HCT116 (cell line): ENCODE data around the gene SGCA. TPM values are rescaled to one million over a fixed set of nuclear protein-coding genes. Genes with fewer than 3 reads are reported as not detected.

Source experiments
- ATAC-seq: fragments of 200-7000 bp; cut with Tn5 transposase; 2 replicates; pipeline ENCODE4 v1.9.1; 2020; ENCODE audit warnings: mild to moderate bottlenecking, moderate library complexity
- BruUV-seq: library from RNA; stranded (reverse); fragments of 400-500 nt; replicated peaks from 2 replicates; lab custom pipeline; 2021; lab: Mats Ljungman, UMichigan
- CTCF ChIA-PET: fragments of 300-600 bp; sonication (Branson Sonifier 250); formaldehyde crosslinking; loops from one replicate; lab custom pipeline; 2021; ENCODE audit warnings: antibody characterized with exemption; lab: Charles Lee
- POLR2A ChIA-PET: fragments of 300-600, 350-600 bp; sonication (Branson Sonifier 250); formaldehyde crosslinking; loops from one replicate; lab custom pipeline; 2021; ENCODE audit warnings: antibody characterized with exemption; lab: Charles Lee
- RAD21 ChIA-PET, 2 experiments: fragments of 300-600 bp; sonication (Branson Sonifier 250); formaldehyde crosslinking; loops; one replicate each; lab custom pipeline; 2023; ENCODE audit warnings: low total read pairs in 2 of 2; ENCODE audit not compliant: uncharacterized antibody in 2 of 2, unreplicated experiment in 2 of 2, low non-redundant PET in 1 of 2; lab: Charles Lee
- DNase-seq: peaks from one replicate; pipeline ENCODE4 v3.0.0-alpha.2; 2010; ENCODE audit warnings: low read depth, low spot score
- H2AFZ ChIP-seq: fragments of 200-600 bp; shearing (Covaris generic), sonication (generic); 2 replicates; pipeline ENCODE4 v1.6.1; 2017; ENCODE audit warnings: low read depth, mixed run types, mixed read lengths, antibody characterized with exemption, low read length; ENCODE audit not compliant: poor library complexity, severe bottlenecking
- H3K27ac ChIP-seq: 2 replicates; pipeline ENCODE4 v1.5.1; 2012; ENCODE audit warnings: low read depth, low read length
- H3K27me3 ChIP-seq: fragments of 200-600 bp; sonication (generic); 2 replicates; pipeline ENCODE4 v1.6.1; 2016; ENCODE audit warnings: mixed run types, low read length, mixed read lengths; ENCODE audit not compliant: insufficient read depth
- H3K36me3 ChIP-seq, 2 experiments: fragments of 200-500 bp in 1 of 2; fragments of 200-600 bp in 1 of 2; sonication (Bioruptor generic) in 1 of 2; sonication (generic) in 1 of 2; 2 replicates each; pipeline versions ENCODE4 v1.5.1 to v1.6.1; 2014 to 2016; ENCODE audit warnings: low read length in 2 of 2, inconsistent platforms in 1 of 2, mixed read lengths in 1 of 2, mixed run types in 1 of 2; ENCODE audit not compliant: insufficient read depth in 2 of 2, control insufficient read depth in 1 of 2
- H3K4me1 ChIP-seq, 2 experiments: fragments of 200-600 bp in 1 of 2; sonication (generic) in 1 of 2; 2 replicates each; pipeline versions ENCODE4 v1.5.1 to v1.6.1; 2012 to 2017; ENCODE audit warnings: low read length in 2 of 2, inconsistent platforms in 1 of 2, mild to moderate bottlenecking in 1 of 2, mixed read lengths in 1 of 2, mixed run types in 1 of 2, moderate library complexity in 1 of 2; ENCODE audit not compliant: insufficient read depth in 2 of 2, control insufficient read depth in 1 of 2
- H3K4me2 ChIP-seq: fragments of 200-600 bp; sonication (generic); 2 replicates; pipeline ENCODE4 v1.6.1; 2017; ENCODE audit warnings: mixed run types, low read length, mixed read lengths
- H3K4me3 ChIP-seq, 2 experiments: fragments of 200-600 bp in 1 of 2; sonication (generic) in 1 of 2; replicated peaks in 1 of 2; 2 replicates each; pipeline ENCODE4 v1.5.1; 2011 to 2016; ENCODE audit warnings: low read length in 2 of 2, control low read depth in 1 of 2, low read depth in 1 of 2, mild to moderate bottlenecking in 1 of 2, mixed read lengths in 1 of 2, mixed run types in 1 of 2
- H3K79me2 ChIP-seq: fragments of 200-600 bp; sonication (generic); 2 replicates; pipeline ENCODE4 v1.6.1; 2017; ENCODE audit warnings: mild to moderate bottlenecking, mixed run types, low read length, moderate library complexity, mixed read lengths; ENCODE audit not compliant: insufficient read depth
- H3K9ac ChIP-seq: fragments of 200-600 bp; sonication (generic); 2 replicates; pipeline ENCODE4 v1.6.1; 2016; ENCODE audit warnings: low read length, mixed read lengths
- H3K9me2 ChIP-seq: fragments of 200-600 bp; sonication (generic), shearing (Covaris generic); 2 replicates; pipeline ENCODE4 v1.6.1; 2017; ENCODE audit warnings: mixed run types, mild to moderate bottlenecking, moderate library complexity; ENCODE audit not compliant: insufficient read depth
- H3K9me3 ChIP-seq, 2 experiments: fragments of 200-500 bp in 1 of 2; fragments of 200-600 bp in 1 of 2; sonication (Bioruptor generic) in 1 of 2; sonication (generic) in 1 of 2; 2 replicates each; pipeline ENCODE4 v1.6.1; 2014 to 2017; ENCODE audit warnings: low read length in 2 of 2, mixed read lengths in 2 of 2, inconsistent platforms in 1 of 2, low read depth in 1 of 2, mild to moderate bottlenecking in 1 of 2, mixed run types in 1 of 2, moderate library complexity in 1 of 2; ENCODE audit not compliant: control insufficient read depth in 1 of 2, insufficient read depth in 1 of 2
- H4K20me1 ChIP-seq: fragments of 200-600 bp; sonication (generic), shearing (Covaris generic); 2 replicates; pipeline ENCODE4 v1.6.1; 2017; ENCODE audit warnings: mixed run types, mild to moderate bottlenecking, moderate library complexity; ENCODE audit not compliant: insufficient read depth
- CEBPB ChIP-seq: IDR thresholded peaks from 2 replicates; pipeline ENCODE4 v1.6.1; 2012; ENCODE audit warnings: low read depth
- EGR1 ChIP-seq: IDR thresholded peaks from 2 replicates; pipeline ENCODE4 v1.6.1; 2012; ENCODE audit warnings: low read depth
- ELF1 ChIP-seq: IDR thresholded peaks from 2 replicates; pipeline ENCODE4 v1.6.1; 2012; ENCODE audit warnings: low read depth, borderline replicate concordance
- EZH2 ChIP-seq: fragments of 200-600 bp; sonication (generic); IDR thresholded peaks from 2 replicates; pipeline ENCODE4 v1.6.1; 2017; ENCODE audit warnings: antibody characterized with exemption, mixed run types
- EZH2phosphoT487 ChIP-seq: fragments of 200-600 bp; IDR thresholded peaks from 2 replicates; pipeline ENCODE4 v1.6.1; 2018; ENCODE audit warnings: antibody characterized with exemption, borderline replicate concordance
- FOSL1 ChIP-seq: IDR thresholded peaks from 2 replicates; pipeline ENCODE4 v1.6.1; 2012; ENCODE audit warnings: low read depth
- JUND ChIP-seq: IDR thresholded peaks from 2 replicates; pipeline ENCODE4 v1.6.1; 2012
- POLR2A ChIP-seq: IDR thresholded peaks from 2 replicates; pipeline ENCODE4 v1.7.0; 2011; ENCODE audit warnings: borderline replicate concordance; ENCODE audit not compliant: insufficient read depth, insufficient read length; ENCODE audit errors: extremely low read depth
- POLR2AphosphoS5 ChIP-seq: IDR thresholded peaks from 2 replicates; pipeline ENCODE4 v1.6.1; 2011; ENCODE audit warnings: mild to moderate bottlenecking, low read depth, low read length, moderate library complexity
- RAD21 ChIP-seq: IDR thresholded peaks from 2 replicates; pipeline ENCODE4 v1.6.1; 2012; ENCODE audit warnings: low read depth, mild to moderate bottlenecking
- SIN3A ChIP-seq: IDR thresholded peaks from 2 replicates; pipeline ENCODE4 v1.6.1; 2012; ENCODE audit warnings: low read depth
- SP1 ChIP-seq: IDR thresholded peaks from 2 replicates; pipeline ENCODE4 v1.6.1; 2012; ENCODE audit warnings: low read depth
- SRF ChIP-seq: IDR thresholded peaks from 2 replicates; pipeline ENCODE4 v1.6.1; 2012; ENCODE audit warnings: low read depth
- TCF7L2 ChIP-seq: IDR thresholded peaks from 2 replicates; pipeline ENCODE4 v1.7.0; 2011; ENCODE audit warnings: borderline replicate concordance, inconsistent platforms; ENCODE audit not compliant: insufficient read depth, insufficient read length; ENCODE audit errors: extremely low read depth
- YY1 ChIP-seq: IDR thresholded peaks from 2 replicates; pipeline ENCODE4 v1.6.1; 2011; ENCODE audit warnings: low read length, low read depth, moderate library complexity, mild to moderate bottlenecking; ENCODE audit not compliant: insufficient replicate concordance; ENCODE audit errors: extremely low read depth
- ZFX ChIP-seq: fragments of 450-650 bp; IDR thresholded peaks from 2 replicates; pipeline ENCODE4 v1.6.1; 2017
- ZNF274 ChIP-seq: fragments of 200-500 bp; sonication (Bioruptor generic); IDR thresholded peaks from 2 replicates; pipeline ENCODE4 v1.6.1; 2014; ENCODE audit warnings: mild to moderate bottlenecking, low read depth, low read length, inconsistent platforms
- intact Hi-C: fragments of 100-400 bp; cut with micrococcal nuclease; formaldehyde crosslinking; loops from 2 replicates; pipeline ENCODE4 v1.10.0; 2022
- total RNA-seq: library from RNA; stranded (reverse); gene quantifications from one replicate; pipeline ENCODE4 v1.2.1, GENCODE V29; 2021; ENCODE audit not compliant: unreplicated experiment
- TF ChIP-seq, protein P1 (sequence below): IDR thresholded peaks from 2 replicates; pipeline ENCODE4 v1.6.1; 2011; ENCODE audit warnings: mild to moderate bottlenecking, low read length, moderate library complexity; ENCODE audit not compliant: insufficient replicate concordance; ENCODE audit errors: extremely low read depth

Gene SGCA
- total RNA-seq, 1 experiment from 2014 or later, result 0.37 TPM

DNA sequence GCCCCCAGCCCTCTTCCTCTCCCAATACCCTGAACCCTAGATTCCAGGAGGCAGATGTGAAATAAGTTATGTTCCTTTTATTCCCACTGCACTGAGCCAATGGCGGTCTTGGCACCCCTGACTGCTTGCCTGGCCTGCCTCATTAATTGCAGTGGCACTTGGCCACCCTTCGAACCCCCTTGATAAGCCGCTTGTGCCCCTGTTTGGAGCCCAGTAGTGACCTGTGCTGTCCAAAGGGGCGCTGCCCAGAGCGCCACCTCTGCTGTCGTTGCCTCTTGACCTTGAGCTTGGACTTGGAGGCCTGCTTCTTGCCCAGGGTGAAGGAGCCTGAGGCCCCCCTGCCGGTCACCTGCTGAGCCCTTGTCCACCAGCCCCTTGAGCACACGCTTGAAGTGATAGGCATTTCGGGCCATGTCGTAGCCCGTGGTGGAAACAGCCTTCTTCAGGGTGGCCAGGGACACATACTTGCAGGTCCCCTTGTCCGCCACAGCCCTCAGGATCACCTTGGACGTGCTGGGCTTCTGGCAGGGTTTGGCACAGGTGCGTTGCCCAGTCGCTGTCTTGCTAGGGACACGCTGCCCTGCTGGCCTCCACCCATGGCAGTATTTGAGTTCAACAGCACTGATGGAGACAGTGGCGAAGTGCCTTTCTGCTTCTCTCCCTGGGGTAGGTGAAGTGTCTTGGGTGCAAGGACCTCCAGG, 5.7 kb downstream of the SGCA start:
- POLR2A ChIA-PET, result no interaction called here

DNA sequence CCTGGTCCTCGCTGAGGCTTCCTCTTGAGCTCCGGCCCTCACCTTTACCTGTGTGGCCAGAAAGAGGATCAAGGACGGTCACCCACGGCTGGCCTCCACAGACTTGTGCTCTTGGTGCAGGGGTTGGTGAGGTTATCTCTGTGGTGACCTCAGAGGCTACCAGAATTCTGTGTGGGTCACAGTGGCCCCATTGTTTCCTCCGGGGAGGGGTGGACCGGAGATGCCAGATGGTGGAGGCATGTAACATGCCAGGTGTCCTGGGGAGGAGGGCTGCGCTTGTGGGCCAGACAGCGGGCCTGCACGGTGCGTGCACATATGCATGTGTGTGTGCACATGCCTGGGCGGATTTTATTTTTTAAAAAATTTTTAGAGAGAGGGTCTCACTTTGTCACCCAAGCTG, 6.3 kb downstream of the SGCA start:
- no peak overlapping the region for H3K27ac ChIP-seq
- RAD21 ChIA-PET, result no interaction called here
- CTCF ChIA-PET, result interaction anchor here (1.2 to 4.2 kb wide), 3 partner anchors 11 to 28 kb away, joined by 4 to 59 read pairs (median 8); no protein-coding TSS in a partner anchor
- no peaks in the 10 kb centered on the region for H3K36me3 ChIP-seq
- peaks cover 22 to 63% of the 10 kb centered on the region in 2 experiments for H3K4me1 ChIP-seq
- intact Hi-C loops, result no loop called here
- H3K27me3 ChIP-seq, result no peaks in the 10 kb centered on the region
- H3K9me3 ChIP-seq, result no peaks in the 10 kb centered on the region
- no TSS peak for BruUV-seq
- no peak overlapping the region for H3K4me2 ChIP-seq
- POLR2A ChIA-PET, result no interaction called here
- no peak for DNase-seq
- no peaks in the 10 kb centered on the region for H3K9me2 ChIP-seq
- H3K4me3 ChIP-seq, result no peak overlapping the region
- H3K9ac ChIP-seq, result no peak overlapping the region
- no peak overlapping the region for H2AFZ ChIP-seq
- ATAC-seq, result no peak
- H3K79me2 ChIP-seq, result no peaks in the 10 kb centered on the region
- no peaks in the 10 kb centered on the region for H4K20me1 ChIP-seq
- TF ChIP-seq ZFX (no peak), EGR1 (no peak), ELF1 (no peak), POLR2A (no peak), JUND (no peak), FOSL1 (no peak), TCF7L2 (no peak), ZNF274 (no peak), POLR2AphosphoS5 (no peak), EZH2phosphoT487 (no peak), RAD21 (no peak), SRF (no peak), SIN3A (no peak), YY1 (no peak), EZH2 (no peak), SP1 (no peak)
- TF ChIP-seq, protein P1, sequence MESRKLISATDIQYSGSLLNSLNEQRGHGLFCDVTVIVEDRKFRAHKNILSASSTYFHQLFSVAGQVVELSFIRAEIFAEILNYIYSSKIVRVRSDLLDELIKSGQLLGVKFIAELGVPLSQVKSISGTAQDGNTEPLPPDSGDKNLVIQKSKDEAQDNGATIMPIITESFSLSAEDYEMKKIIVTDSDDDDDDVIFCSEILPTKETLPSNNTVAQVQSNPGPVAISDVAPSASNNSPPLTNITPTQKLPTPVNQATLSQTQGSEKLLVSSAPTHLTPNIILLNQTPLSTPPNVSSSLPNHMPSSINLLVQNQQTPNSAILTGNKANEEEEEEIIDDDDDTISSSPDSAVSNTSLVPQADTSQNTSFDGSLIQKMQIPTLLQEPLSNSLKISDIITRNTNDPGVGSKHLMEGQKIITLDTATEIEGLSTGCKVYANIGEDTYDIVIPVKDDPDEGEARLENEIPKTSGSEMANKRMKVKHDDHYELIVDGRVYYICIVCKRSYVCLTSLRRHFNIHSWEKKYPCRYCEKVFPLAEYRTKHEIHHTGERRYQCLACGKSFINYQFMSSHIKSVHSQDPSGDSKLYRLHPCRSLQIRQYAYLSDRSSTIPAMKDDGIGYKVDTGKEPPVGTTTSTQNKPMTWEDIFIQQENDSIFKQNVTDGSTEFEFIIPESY, result no peak

More for the DNA sequence above, 5.7 kb downstream of the SGCA start:
- ChIA-PET RAD21 (no interaction called here), CTCF (interaction anchor here (1.2 to 4.2 kb wide), 2 partner anchors 11 to 26 kb away, joined by 4 to 59 read pairs; no protein-coding TSS in a partner anchor)
- Histone ChIP-seq H3K4me3 (no peak overlapping the region), H3K4me1 (peaks cover 15 to 57% of the 10 kb centered on the region in 2 experiments), H3K27ac (no peak overlapping the region), H3K27me3 (no peaks in the 10 kb centered on the region), H3K9ac (no peak overlapping the region), H3K9me3 (no peaks in the 10 kb centered on the region), H3K9me2 (no peaks in the 10 kb centered on the region), H4K20me1 (no peaks in the 10 kb centered on the region), H3K4me2 (no peak overlapping the region), H2AFZ (no peak overlapping the region), H3K79me2 (no peaks in the 10 kb centered on the region), H3K36me3 (no peaks in the 10 kb centered on the region)
- BruUV-seq, result no TSS peak
- intact Hi-C loops, result no loop called here
- no peak for TF ChIP-seq CEBPB
- no peak for TF ChIP-seq SP1
- ATAC-seq (no peak), DNase-seq (no peak)
